ENCODE measurements around the gene PLEKHF1. TPM values are rescaled to one million over a fixed set of nuclear protein-coding genes. Genes with fewer than 3 reads are reported as not detected.

The PLEKHF1 gene
- total RNA-seq, 1 experiment from 2014 or later, result 5.5 TPM

GRCh38 chr19:29672933-29673336, 7.7 kb downstream of the PLEKHF1 start:
- RAD21 ChIA-PET (ENCODE audit: low non-redundant PET in 1 of 2, low total read pairs in 2 of 2, uncharacterized antibody in 2 of 2, unreplicated experiment in 2 of 2), result no interaction called here
- H3K4me2 ChIP-seq (ENCODE audit: low read length), result no peak overlapping the region
- DNase-seq (ENCODE audit: low read depth, low spot score) (no peak), ATAC-seq (no peak)
- TF ChIP-seq EZH2phosphoT487 (IDR thresholded peaks at IDR 0.05; ENCODE audit: borderline replicate concordance), result no peak
- no peak for TF ChIP-seq YY1 (IDR thresholded peaks at IDR 0.05; ENCODE audit: extremely low read depth, insufficient replicate concordance, low read depth, low read length)
- TF ChIP-seq TCF7L2 (IDR thresholded peaks at IDR 0.05; ENCODE audit: borderline replicate concordance, extremely low read depth, insufficient read depth, insufficient read length), result no peak
- TF ChIP-seq ZBTB33 (IDR thresholded peaks at IDR 0.05; ENCODE audit: extremely low read depth, insufficient replicate concordance, low read length), result no peak
- TF ChIP-seq EZH2 (IDR thresholded peaks at IDR 0.05), result no peak
- TF ChIP-seq POLR2AphosphoS5 (IDR thresholded peaks at IDR 0.05; ENCODE audit: low read depth, low read length), result no peak
- no peak overlapping the region for H3K4me3 ChIP-seq (replicated peaks in 1 of 2; ENCODE audit: low read depth in 1 of 2, low read length in 2 of 2)
- peaks cover 5 to 19% of the 10 kb centered on the region in 2 experiments; a peak in 3 of 4 replicates for H3K4me1 ChIP-seq (ENCODE audit: control insufficient read depth in 1 of 2, insufficient read depth in 2 of 2, low read length in 2 of 2)
- no peaks in the 10 kb centered on the region for H3K9me3 ChIP-seq (ENCODE audit: control insufficient read depth in 1 of 2, insufficient read depth in 1 of 2, low read depth in 1 of 2, low read length in 2 of 2)
- H4K20me1 ChIP-seq (ENCODE audit: insufficient read depth), result no peaks in the 10 kb centered on the region
- BruUV-seq (replicated peaks), result no TSS peak
- H3K27ac ChIP-seq (ENCODE audit: low read depth, low read length), result no peak overlapping the region
- intact Hi-C loops (cut with micrococcal nuclease), result no loop called here
- CTCF ChIA-PET, result interaction anchor here (2.3 kb wide), 1 partner anchor 44 kb away, joined by 6 read pairs; no protein-coding TSS in a partner anchor
- peaks cover 13% of the 10 kb centered on the region; the same call in 1 of the 2 replicates for H3K79me2 ChIP-seq (ENCODE audit: insufficient read depth, low read length)
- H3K9ac ChIP-seq (ENCODE audit: low read length), result no peak overlapping the region
- H3K27me3 ChIP-seq (ENCODE audit: insufficient read depth, low read length), result no peaks in the 10 kb centered on the region
- POLR2A ChIA-PET, result no interaction called here
- no peaks in the 10 kb centered on the region for H3K9me2 ChIP-seq (ENCODE audit: insufficient read depth)
- H2AFZ ChIP-seq (ENCODE audit: low read depth, low read length, poor library complexity, severe bottlenecking), result no peak overlapping the region
- no peaks in the 10 kb centered on the region; a peak in 1 of 4 replicates for H3K36me3 ChIP-seq (ENCODE audit: control insufficient read depth in 1 of 2, insufficient read depth in 2 of 2, low read length in 2 of 2)
